Psoas muscle (tissue), 8 donors: ENCODE data around the gene DAGLB. TPM values are rescaled to one million over a fixed set of nuclear protein-coding genes. Genes with fewer than 3 reads are reported as not detected.
A peak's percentile ranks its signal among the peaks of the same experiment; 100 is the strongest.
"Not testable (repeated sequence)": the region's sequence is repeated elsewhere in the genome, so short reads cannot be mapped to it uniquely, and the experiment has no call there.

Source experiments
- ATAC-seq, 4 donors: fragments of 200-7000 bp; cut with Tn5 transposase; one replicate each; pipeline ENCODE4 v1.9.1; 2020; ENCODE audit warnings: moderate library complexity in 3 of 4, mild to moderate bottlenecking in 2 of 4
- DNase-seq, 2 donors: peaks; one replicate each; pipeline ENCODE4 v3.0.0-alpha.2; 2020
- H3K27ac ChIP-seq: fragments of 200-600 bp; one replicate; pipeline ENCODE4 v1.8.0; 2022
- H3K27me3 ChIP-seq, 3 donors: fragments of 200-600 bp in 1 of 3; one replicate each; pipeline versions ENCODE4 v1.6.1 to v1.8.0; 2013 to 2022; ENCODE audit warnings: low read length in 2 of 3, mild to moderate bottlenecking in 2 of 3, moderate library complexity in 1 of 3; ENCODE audit not compliant: insufficient read depth in 3 of 3
- H3K36me3 ChIP-seq, 2 donors: fragments of 200-600 bp in 1 of 2; one replicate each; pipeline versions ENCODE4 v1.6.1 to v1.8.0; 2013 to 2022; ENCODE audit warnings: low read depth in 1 of 2, mild to moderate bottlenecking in 1 of 2, moderate library complexity in 1 of 2; ENCODE audit not compliant: insufficient read depth in 1 of 2
- H3K4me1 ChIP-seq: fragments of 200-600 bp; one replicate; pipeline ENCODE4 v1.8.0; 2022
- H3K4me3 ChIP-seq: fragments of 200-600 bp; one replicate; pipeline ENCODE4 v1.8.0; 2022; ENCODE audit warnings: mild to moderate bottlenecking
- H3K9me3 ChIP-seq: fragments of 200-600 bp; one replicate; pipeline ENCODE4 v1.8.0; 2022
- CTCF ChIP-seq: fragments of 200-600 bp; IDR thresholded peaks from one replicate; pipeline ENCODE4 v1.8.0; 2022; ENCODE audit warnings: antibody characterized with exemption
- WGBS, 3 donors: extraction: QIAGEN DNeasy Blood & Tissue Kit; methylation state at CpG; one replicate each; pipeline versions ENCODE4 v1.1.6 to v1.1.7; 2013; 5-methylcytosine and 5-hydroxymethylcytosine counted together
- intact Hi-C, 2 donors: fragments of 100-400 bp; cut with DNase I; formaldehyde crosslinking; loops; one replicate each; pipeline versions ENCODE4 v1.11.0 to v1.14.2; 2022
- polyA plus RNA-seq, 3 donors: library from polyadenylated mRNA; stranded (reverse); fragments of 200-250 nt; gene quantifications; one replicate each; pipeline ENCODE4 v1.2.3, GENCODE V29; 2013
- total RNA-seq, 4 donors: library from RNA; stranded (reverse); fragmentation: NEBNext Ultra II Directional in 2 of 4; extraction: Animal tissue kit (Norgen Biotek cat#: 25700) in 2 of 4; gene quantifications; one replicate each; pipeline versions ENCODE4 v1.2.1 to v1.2.4, GENCODE V29; 2021 to 2023
- donor health status: healthy with polysubstance abuse.
- donor health status: DM: no; HTN: no; CAD: no; lungs with moderate emphysema.
- donor health status: Bipolar disorder and iron deficiency.
- donor health status: healthy.
- donor health status: DM: yes; HTN: yes; CAD: no.
- donor health status: DM: no; HTN: no; CAD: no.
- donor health status: DM: no; HTN: no; CAD: no.
- donor health status: DM: yes; HTN: yes; CAD: no.

Gene DAGLB
- total and polyA plus RNA-seq, 7 donors: 9.2 to 23.8 (median 12.1) TPM

- TF ChIP-seq CTCF: no peak
- Histone ChIP-seq H3K27me3 (no peaks in the 10 kb centered on the region), H3K36me3 (peaks cover 0 to 32% of the 10 kb centered on the region in 2 donors), H3K9me3 (no peaks in the 10 kb centered on the region), H3K4me1 (peaks cover 64% of the 10 kb centered on the region), H3K4me3 (no peak overlapping the region), H3K27ac (peak overlapping the region; percentile 59)
- 37 to 38% (median 37%) methylated on average over 5 of the region's 5 CpGs for WGBS, 3 donors
- DNase-seq: no peak
- intact Hi-C loops: no loop called here
- ATAC-seq: peak; percentile 22 to 59 (median 50)
These were observed 62.5 kb downstream of the DAGLB start for GRCh38 chr7:6385110-6385781.

GRCh38 chr7:6384327-6384726, 63.4 kb downstream of the DAGLB start:
- H3K36me3 ChIP-seq: peaks cover 0 to 24% of the 10 kb centered on the region in 2 donors
- peaks cover 73% of the 10 kb centered on the region for H3K4me1 ChIP-seq
- no peak overlapping the region for H3K4me3 ChIP-seq
- H3K27me3 ChIP-seq: no peaks in the 10 kb centered on the region
- H3K27ac ChIP-seq: peak overlapping the region; percentile 59
- ATAC-seq (peak in 2 of 4 donors; percentile 36 to 37), DNase-seq (no peak)
- TF ChIP-seq CTCF: no peak
- no peaks in the 10 kb centered on the region for H3K9me3 ChIP-seq
- intact Hi-C loops: loop anchor here in 1 of 2 donors (5.0 kb wide), 1 partner anchor 33 kb away; no protein-coding TSS in a partner anchor
- 68 to 83% (median 76%) methylated on average over 4 of the region's 4 CpGs for WGBS, 3 donors

DNA sequence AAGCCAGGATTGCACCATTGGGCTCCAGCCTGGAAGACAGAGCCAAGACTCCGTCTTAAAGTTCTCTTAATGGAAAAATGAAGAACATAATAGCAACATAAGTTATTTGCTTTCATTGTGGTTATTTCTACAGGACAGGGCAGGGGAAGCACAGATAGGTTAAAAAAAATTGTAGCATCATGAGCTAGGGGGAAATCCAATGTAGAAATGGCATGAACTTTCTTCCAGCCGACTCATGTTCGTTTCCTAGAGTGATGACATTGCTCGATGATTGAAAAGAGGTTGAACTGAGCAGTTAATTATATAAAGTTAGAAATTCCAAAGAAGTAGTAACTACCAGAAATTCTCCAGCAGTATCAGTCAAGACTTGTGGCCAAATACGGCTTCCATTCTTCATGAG, 64.9 kb downstream of the DAGLB start:
- intact Hi-C loops: loop anchor here in 1 of 2 donors (5.0 kb wide), 1 partner anchor 34 kb away; no protein-coding TSS in a partner anchor
- WGBS, 3 donors: 43 to 57% (median 45%) methylated on average over 5 of the region's 5 CpGs

GRCh38 chr7:6381846-6382245, 65.9 kb downstream of the DAGLB start:
- not testable (repeated sequence) for DNase-seq, H3K27ac ChIP-seq, H3K9me3 ChIP-seq, H3K27me3 ChIP-seq, H3K36me3 ChIP-seq, H3K4me3 ChIP-seq, ATAC-seq
- peaks cover 91% of the 10 kb centered on the region for H3K4me1 ChIP-seq
- WGBS, 3 donors: 94 to 96% (median 94%) methylated on average over 11 of the region's 11 CpGs
- intact Hi-C loops: loop anchor here in 1 of 2 donors (5.0 kb wide), 1 partner anchor 35 kb away; no protein-coding TSS in a partner anchor

More for the DNA sequence above, 64.9 kb downstream of the DAGLB start:
- Histone ChIP-seq H3K4me1 (peaks cover 85% of the 10 kb centered on the region), H3K27me3 (no peaks in the 10 kb centered on the region), H3K27ac (peak overlapping the region; percentile 36), H3K9me3 (no peaks in the 10 kb centered on the region), H3K36me3 (peaks cover 0 to 9% of the 10 kb centered on the region in 2 donors), H3K4me3 (no peak overlapping the region)
- ATAC-seq (peak in 1 of 4 donors; percentile 24), DNase-seq (no peak)
- no peak for TF ChIP-seq CTCF

DNA sequence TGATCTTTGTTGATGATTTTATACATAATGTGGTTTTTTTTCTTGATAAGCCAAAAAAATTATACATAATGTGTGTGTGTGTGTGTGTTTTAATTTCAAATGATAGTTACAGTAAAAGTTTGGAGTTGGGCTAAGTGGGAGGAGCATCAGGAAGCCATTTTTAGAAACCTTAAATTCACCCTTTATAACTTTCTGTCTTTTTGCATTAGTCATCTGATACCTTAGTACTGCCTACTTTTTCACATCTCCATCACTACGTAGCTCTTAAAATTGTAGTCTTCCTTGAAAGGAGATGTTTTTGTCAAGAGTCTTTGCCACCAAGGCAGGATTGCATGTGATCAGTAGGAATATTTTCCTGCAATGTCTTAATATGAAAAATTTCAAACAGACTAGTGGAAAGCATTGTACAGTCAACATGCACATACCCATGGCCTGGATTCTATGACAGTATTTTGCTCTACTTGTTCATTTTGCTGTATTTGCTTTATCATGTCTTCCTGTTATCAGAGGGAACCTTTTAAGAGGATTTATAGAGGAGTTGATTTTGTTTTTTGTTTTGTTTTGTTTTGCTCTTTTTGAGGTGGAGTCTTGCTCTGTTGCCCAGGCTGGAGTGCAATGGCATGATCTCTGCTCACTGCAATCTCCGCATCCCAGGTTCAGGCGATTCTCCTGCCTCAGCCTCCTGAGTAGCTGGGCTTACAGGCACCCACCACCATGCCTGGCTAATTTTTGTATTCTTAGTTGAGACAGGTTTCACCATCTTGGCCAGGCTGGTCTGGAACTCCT, 67.3 kb downstream of the DAGLB start:
- TF ChIP-seq CTCF: no peak
- no peaks in the 10 kb centered on the region for H3K9me3 ChIP-seq
- H3K4me3 ChIP-seq: no peak overlapping the region
- H3K4me1 ChIP-seq: peaks cover 86% of the 10 kb centered on the region
- intact Hi-C loops: loop anchor here in 1 of 2 donors (5.0 kb wide), 1 partner anchor 37 kb away; no protein-coding TSS in a partner anchor
- H3K27ac ChIP-seq: no peak overlapping the region
- H3K36me3 ChIP-seq: peaks cover 0 to 2% of the 10 kb centered on the region in 2 donors
- ATAC-seq (no peak), DNase-seq (no peak)
- 77 to 89% (median 79%) methylated on average over 3 of the region's 3 CpGs for WGBS, 3 donors
- no peaks in the 10 kb centered on the region for H3K27me3 ChIP-seq
